GM12878 (cell line): Measurements from ENCODE around the gene PHLDA3. TPM values are rescaled to one million over a fixed set of nuclear protein-coding genes. Genes with fewer than 3 reads are reported as not detected.

Experiments
- ATAC-seq: fragments of 200-7000 bp; cut with Tn5 transposase; 3 replicates; pipeline ENCODE4 v1.9.1; 2020; ENCODE audit warnings: mild to moderate bottlenecking, moderate library complexity
- BruUV-seq: library from RNA; stranded (reverse); fragments of 400-500 nt; replicated peaks from 2 replicates; lab custom pipeline; 2021; lab: Mats Ljungman, UMichigan
- CTCF ChIA-PET: fragments of 300-600 bp; sonication (Branson Sonifier 250); formaldehyde crosslinking; extraction: SDS; loops from one replicate; lab custom pipeline; 2021; ENCODE audit warnings: inconsistent platforms; lab: Yijun Ruan, JAX
- POLR2A ChIA-PET: fragments of 350-600 bp; formaldehyde crosslinking; extraction: SDS; loops from one replicate; lab custom pipeline; 2021; ENCODE audit warnings: inconsistent platforms; lab: Charles Lee
- RAD21 ChIA-PET: fragments of 300-600 bp; sonication (Branson Sonifier 250); formaldehyde crosslinking; loops from one replicate; lab custom pipeline; 2023; ENCODE audit warnings: antibody characterized with exemption; ENCODE audit not compliant: unreplicated experiment; lab: Charles Lee
- SMC1A ChIA-PET: fragments of 300-600 bp; sonication (Branson Sonifier 250); formaldehyde crosslinking; loops from one replicate; lab custom pipeline; 2023; ENCODE audit not compliant: unreplicated experiment, uncharacterized antibody; lab: Charles Lee
- DNase-seq: peaks from one replicate; pipeline ENCODE4 v3.0.0-alpha.2; 2011; ENCODE audit warnings: low read depth, low spot score
- FAIRE-seq: peaks from 3 replicates; lab custom pipeline; 2011; peaks lifted over from hg19 to GRCh38; lab: Jason Lieb, UNC
- H2AFZ ChIP-seq: 2 replicates; pipeline ENCODE4 v1.6.0; 2011; ENCODE audit warnings: low read depth, low read length, control low read depth; ENCODE audit not compliant: control insufficient read depth
- H3K27ac ChIP-seq: 2 replicates; pipeline ENCODE4 v1.5.1; 2011; ENCODE audit warnings: control low read depth; ENCODE audit not compliant: control insufficient read depth, insufficient read depth
- H3K27me3 ChIP-seq, 2 experiments: replicated peaks in 1 of 2; 2 replicates each; pipeline versions ENCODE4 v1.6.0 to v1.6.1; 2011; ENCODE audit warnings: low read length in 1 of 2; ENCODE audit not compliant: control insufficient read depth in 2 of 2, insufficient read depth in 2 of 2
- H3K36me3 ChIP-seq, 2 experiments: 2 replicates each; pipeline ENCODE4 v1.5.1; 2011; ENCODE audit warnings: low read length in 1 of 2; ENCODE audit not compliant: control insufficient read depth in 2 of 2, insufficient read depth in 2 of 2
- H3K4me1 ChIP-seq: 2 replicates; pipeline ENCODE4 v1.6.1; 2011; ENCODE audit warnings: mild to moderate bottlenecking, low read length, moderate library complexity, mixed read lengths; ENCODE audit not compliant: control insufficient read depth, insufficient read depth
- H3K4me2 ChIP-seq: 2 replicates; pipeline ENCODE4 v1.6.0; 2011; ENCODE audit warnings: control low read depth; ENCODE audit not compliant: control insufficient read depth, insufficient read depth
- H3K4me3 ChIP-seq: fragments of 200-600 bp; sonication (generic); 2 replicates; pipeline ENCODE4 v1.5.1; 2016
- H3K79me2 ChIP-seq: 2 replicates; pipeline ENCODE4 v1.6.0; 2011; ENCODE audit warnings: low read length; ENCODE audit not compliant: control insufficient read depth, insufficient read depth
- H3K9ac ChIP-seq: 2 replicates; pipeline ENCODE4 v1.8.0; 2011; ENCODE audit warnings: low read length, control low read depth, mixed read lengths; ENCODE audit not compliant: control insufficient read depth, insufficient read depth
- H3K9me3 ChIP-seq: replicated peaks from 3 replicates; pipeline ENCODE4 v1.5.1; 2011; ENCODE audit warnings: mild to moderate bottlenecking, low read length; ENCODE audit not compliant: control insufficient read depth, insufficient read depth
- H4K20me1 ChIP-seq: 2 replicates; pipeline ENCODE4 v1.6.0; 2011; ENCODE audit not compliant: control insufficient read depth, insufficient read depth
- BHLHE40 ChIP-seq, 2 experiments: fragments of 450-650 bp in 1 of 2; IDR thresholded peaks; 2 replicates each; pipeline ENCODE4 v1.6.1; 2011 to 2017; ENCODE audit warnings: low read depth in 2 of 2, borderline replicate concordance in 1 of 2, improper control_type of control experiment in 1 of 2, low read length in 1 of 2, mild to moderate bottlenecking in 1 of 2
- BRCA1 ChIP-seq: IDR thresholded peaks from 2 replicates; pipeline ENCODE4 v1.6.1; 2011; ENCODE audit warnings: low read depth, low read length, improper control_type of control experiment
- CBX5 ChIP-seq: sonication (generic); IDR thresholded peaks from 2 replicates; pipeline ENCODE4 v1.6.1; 2016; ENCODE audit warnings: low read depth, moderate library complexity, mild to moderate bottlenecking, inconsistent platforms
- CHD2 ChIP-seq: IDR thresholded peaks from 2 replicates; pipeline ENCODE4 v1.6.1; 2011; ENCODE audit warnings: low read depth, low read length, improper control_type of control experiment, borderline replicate concordance
- HDAC6 ChIP-seq: fragments of 200-600 bp; sonication (generic); IDR thresholded peaks from one replicate; pipeline ENCODE4 v1.8.0; 2017; ENCODE audit warnings: antibody characterized with exemption; ENCODE audit not compliant: unreplicated experiment
- KLF5 ChIP-seq: fragments of 450-650 bp; IDR thresholded peaks from 2 replicates; pipeline ENCODE4 v1.6.1; 2014; ENCODE audit warnings: mild to moderate bottlenecking; ENCODE audit not compliant: partially characterized antibody
- SIN3A ChIP-seq: IDR thresholded peaks from 2 replicates; pipeline ENCODE4 v1.6.1; 2012; ENCODE audit warnings: low read depth, low read length, improper control_type of control experiment
- SIX5 ChIP-seq: IDR thresholded peaks from 2 replicates; pipeline ENCODE4 v1.6.1; 2011; ENCODE audit warnings: mild to moderate bottlenecking, low read depth, low read length, moderate library complexity; ENCODE audit not compliant: severe bottlenecking
- WGBS: methylation state at CpG from one replicate; pipeline ENCODE4 v1.1.6; 2016; ENCODE audit warnings: low lambda C conversion rate; ENCODE audit not compliant: insufficient replicate concordance, insufficient coverage; ENCODE audit errors: missing lambda C conversion rate; 5-methylcytosine and 5-hydroxymethylcytosine counted together
- in situ Hi-C: fragments of 300-500 bp; cut with MboI; formaldehyde crosslinking; loops from 9 replicates; pipeline ENCODE4 v1.14.3; 2018; ENCODE audit warnings: mixed read lengths
- intact Hi-C: fragments of 100-400 bp; cut with micrococcal nuclease; formaldehyde crosslinking; loops from one replicate; pipeline ENCODE4 v1.14.2; 2022; ENCODE audit not compliant: unreplicated experiment
- polyA plus RNA-seq, 11 experiments: library from polyadenylated mRNA; depleted of rRNA in 4 of 11; unstranded in 6 of 11; stranded (reverse) in 5 of 11; fragments of >200 nt; fragmentation: Nextera tagmentation in 4 of 11; fragmentation: Illumina TruSeq in 1 of 11; extraction: Ambion mirVana in 4 of 11; extraction: Trizol in 1 of 11; gene quantifications; 1 replicate in 1 of 11; 2 replicates in 10 of 11; pipeline versions ENCODE4 v1.2.1 to v1.2.3, GENCODE V29; 2011 to 2016; ENCODE audit warnings: inconsistent platforms in 2 of 11, missing spikeins in 2 of 11, low read depth in 1 of 11
- total RNA-seq, 4 experiments: library from RNA; depleted of rRNA in 3 of 4; stranded (reverse); fragments of >200 nt in 3 of 4; fragmentation: Illumina TruSeq in 1 of 4; extraction: Trizol in 1 of 4; gene quantifications; 2 replicates each; pipeline versions ENCODE4 v1.2.1 to v1.2.3, GENCODE V29; 2013 to 2021
- TF ChIP-seq, protein P1 (sequence below): fragments of 150-350 bp; IDR thresholded peaks from 2 replicates; pipeline ENCODE4 v1.6.1; 2014; ENCODE audit warnings: mild to moderate bottlenecking, low read depth, low read length
- TF ChIP-seq, protein P2 (sequence below): fragments of 450-650 bp; conservative IDR thresholded peaks from 2 replicates; pipeline ENCODE4 v1.6.1; 2017; ENCODE audit warnings: mild to moderate bottlenecking, moderate library complexity
- TF ChIP-seq, protein P3 (sequence below): IDR thresholded peaks from 2 replicates; pipeline ENCODE4 v1.6.1; 2012; ENCODE audit warnings: low read length, inconsistent platforms

PHLDA3 gene
- total and polyA plus RNA-seq, 10 of the 15 experiments (the other 5 are each of a cell fraction or from before 2014, with no cell fraction given), result 0.60 to 57.4 (median 21.8) TPM

DNA sequence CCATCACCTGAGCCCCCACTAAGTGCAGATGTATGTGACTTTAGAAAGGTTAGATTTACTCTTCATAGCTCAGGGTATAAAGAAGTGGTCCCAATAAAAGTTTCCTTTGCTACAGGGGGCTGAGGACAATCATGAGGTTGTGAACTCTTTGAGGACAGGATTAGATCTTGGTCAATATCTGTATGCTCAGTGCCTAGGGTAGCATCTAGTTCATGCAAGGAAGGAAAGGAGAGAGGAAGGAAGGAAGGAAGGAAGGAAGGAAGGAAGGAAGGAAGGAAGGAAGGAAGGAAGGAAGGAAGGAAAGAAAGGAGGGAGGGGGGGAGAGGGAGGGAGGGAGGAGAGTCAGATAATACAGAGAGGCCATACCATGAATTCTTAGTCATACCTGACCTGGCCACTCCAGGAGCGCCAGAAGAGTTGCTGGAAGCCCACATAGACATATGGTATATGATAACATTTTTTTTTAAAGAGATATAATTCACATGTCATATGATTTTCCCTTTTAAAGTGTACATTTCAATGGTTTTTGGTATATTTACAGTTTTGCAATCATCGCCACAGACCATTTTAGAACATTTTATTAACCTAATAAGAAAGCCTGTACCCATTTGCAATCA lies 47.6 kb upstream of the PHLDA3 start (continued):
- TF ChIP-seq, protein P1, sequence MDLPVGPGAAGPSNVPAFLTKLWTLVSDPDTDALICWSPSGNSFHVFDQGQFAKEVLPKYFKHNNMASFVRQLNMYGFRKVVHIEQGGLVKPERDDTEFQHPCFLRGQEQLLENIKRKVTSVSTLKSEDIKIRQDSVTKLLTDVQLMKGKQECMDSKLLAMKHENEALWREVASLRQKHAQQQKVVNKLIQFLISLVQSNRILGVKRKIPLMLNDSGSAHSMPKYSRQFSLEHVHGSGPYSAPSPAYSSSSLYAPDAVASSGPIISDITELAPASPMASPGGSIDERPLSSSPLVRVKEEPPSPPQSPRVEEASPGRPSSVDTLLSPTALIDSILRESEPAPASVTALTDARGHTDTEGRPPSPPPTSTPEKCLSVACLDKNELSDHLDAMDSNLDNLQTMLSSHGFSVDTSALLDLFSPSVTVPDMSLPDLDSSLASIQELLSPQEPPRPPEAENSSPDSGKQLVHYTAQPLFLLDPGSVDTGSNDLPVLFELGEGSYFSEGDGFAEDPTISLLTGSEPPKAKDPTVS, result no peak
- TF ChIP-seq SIN3A (no peak), CHD2 (no peak), HDAC6 (no peak)
- TF ChIP-seq, protein P2, sequence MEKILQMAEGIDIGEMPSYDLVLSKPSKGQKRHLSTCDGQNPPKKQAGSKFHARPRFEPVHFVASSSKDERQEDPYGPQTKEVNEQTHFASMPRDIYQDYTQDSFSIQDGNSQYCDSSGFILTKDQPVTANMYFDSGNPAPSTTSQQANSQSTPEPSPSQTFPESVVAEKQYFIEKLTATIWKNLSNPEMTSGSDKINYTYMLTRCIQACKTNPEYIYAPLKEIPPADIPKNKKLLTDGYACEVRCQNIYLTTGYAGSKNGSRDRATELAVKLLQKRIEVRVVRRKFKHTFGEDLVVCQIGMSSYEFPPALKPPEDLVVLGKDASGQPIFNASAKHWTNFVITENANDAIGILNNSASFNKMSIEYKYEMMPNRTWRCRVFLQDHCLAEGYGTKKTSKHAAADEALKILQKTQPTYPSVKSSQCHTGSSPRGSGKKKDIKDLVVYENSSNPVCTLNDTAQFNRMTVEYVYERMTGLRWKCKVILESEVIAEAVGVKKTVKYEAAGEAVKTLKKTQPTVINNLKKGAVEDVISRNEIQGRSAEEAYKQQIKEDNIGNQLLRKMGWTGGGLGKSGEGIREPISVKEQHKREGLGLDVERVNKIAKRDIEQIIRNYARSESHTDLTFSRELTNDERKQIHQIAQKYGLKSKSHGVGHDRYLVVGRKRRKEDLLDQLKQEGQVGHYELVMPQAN, result no peak
- TF ChIP-seq, all 136 proteins: peak for 0

DNA sequence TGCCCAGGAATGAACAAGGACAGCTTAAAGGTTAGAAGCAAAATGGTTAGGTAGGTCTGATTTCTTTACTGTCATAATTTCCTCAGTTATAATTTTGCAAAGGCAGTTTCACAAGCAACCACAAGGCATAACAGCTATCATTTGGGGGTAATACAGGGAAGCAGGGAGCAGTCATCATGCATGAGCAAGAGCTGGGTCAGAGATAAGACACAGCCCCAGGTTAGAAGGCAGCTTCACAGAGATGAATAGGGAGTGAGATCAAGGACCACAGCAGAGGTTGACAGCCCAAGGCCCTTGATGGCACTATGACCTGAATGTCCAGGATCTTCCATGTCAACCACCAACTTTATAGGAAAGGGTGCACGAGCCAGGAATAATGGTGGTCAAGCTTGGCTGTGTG lies 46.9 kb upstream of the PHLDA3 start:
- no peak overlapping the region for H3K4me2 ChIP-seq
- CTCF ChIA-PET, result interaction anchor here (0.9 to 11.2 kb wide), 9 partner anchors 12 to 187 kb away, joined by 3 to 814 read pairs (median 5); no protein-coding TSS in a partner anchor
- H3K4me1 ChIP-seq, result peaks cover 21% of the 10 kb centered on the region
- RAD21 ChIA-PET, result interaction anchor here (2.3 to 7.9 kb wide), 2 partner anchors 34 to 68 kb away, joined by 24 to 146 read pairs; no protein-coding TSS in a partner anchor
- H3K36me3 ChIP-seq, result no peaks in the 10 kb centered on the region
- intact Hi-C loops, result loop anchor here (10.0 kb wide), 1 partner anchor 261 kb away; no protein-coding TSS in a partner anchor
- no peaks in the 10 kb centered on the region for H3K9me3 ChIP-seq
- WGBS, result 89% methylated on average over 1 of the region's 1 CpG
- in situ Hi-C loops, result no loop called here
- TF ChIP-seq CBX5, result no peak
- TF ChIP-seq KLF5, result no peak
- TF ChIP-seq SIN3A, result no peak
- TF ChIP-seq SIX5, result no peak
- TF ChIP-seq BRCA1, result no peak
- no peak for TF ChIP-seq BHLHE40 (IDR thresholded peaks at IDR 0.05; ENCODE audit: borderline replicate concordance in 1 of 2, low read depth in 2 of 2, low read length in 1 of 2)
- TF ChIP-seq, protein P3, sequence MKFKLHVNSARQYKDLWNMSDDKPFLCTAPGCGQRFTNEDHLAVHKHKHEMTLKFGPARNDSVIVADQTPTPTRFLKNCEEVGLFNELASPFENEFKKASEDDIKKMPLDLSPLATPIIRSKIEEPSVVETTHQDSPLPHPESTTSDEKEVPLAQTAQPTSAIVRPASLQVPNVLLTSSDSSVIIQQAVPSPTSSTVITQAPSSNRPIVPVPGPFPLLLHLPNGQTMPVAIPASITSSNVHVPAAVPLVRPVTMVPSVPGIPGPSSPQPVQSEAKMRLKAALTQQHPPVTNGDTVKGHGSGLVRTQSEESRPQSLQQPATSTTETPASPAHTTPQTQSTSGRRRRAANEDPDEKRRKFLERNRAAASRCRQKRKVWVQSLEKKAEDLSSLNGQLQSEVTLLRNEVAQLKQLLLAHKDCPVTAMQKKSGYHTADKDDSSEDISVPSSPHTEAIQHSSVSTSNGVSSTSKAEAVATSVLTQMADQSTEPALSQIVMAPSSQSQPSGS, result no peak
- TF ChIP-seq, all 136 proteins: peak for 0
- DNase-seq (no peak), ATAC-seq (no peak), FAIRE-seq (no peak)
- Histone ChIP-seq H3K4me3 (no peak overlapping the region), H3K79me2 (no peaks in the 10 kb centered on the region), H3K27me3 (no peaks in the 10 kb centered on the region), H4K20me1 (peaks cover 3% of the 10 kb centered on the region; the same call in 1 of the 2 replicates), H3K27ac (no peak overlapping the region), H3K9ac (no peak overlapping the region), H2AFZ (no peak overlapping the region)
- BruUV-seq, result no TSS peak
- SMC1A ChIA-PET, result interaction anchor here (1.0 to 18.7 kb wide), 5 partner anchors 15 to 110 kb away, joined by 4 to 514 read pairs (median 4); no protein-coding TSS in a partner anchor
- POLR2A ChIA-PET, result interaction anchor here (1.0 kb wide), 1 partner anchor 80 kb away, joined by 5 read pairs; no protein-coding TSS in a partner anchor
